ENCODE results near the gene KIF16B. TPM values are rescaled to one million over a fixed set of nuclear protein-coding genes. Genes with fewer than 3 reads are reported as not detected.

The KIF16B gene
- total and polyA plus RNA-seq, 2 of the 8 experiments (the other 6 are each of a cell fraction or from before 2014, with no cell fraction given), result 3.0 to 9.2 TPM

DNA sequence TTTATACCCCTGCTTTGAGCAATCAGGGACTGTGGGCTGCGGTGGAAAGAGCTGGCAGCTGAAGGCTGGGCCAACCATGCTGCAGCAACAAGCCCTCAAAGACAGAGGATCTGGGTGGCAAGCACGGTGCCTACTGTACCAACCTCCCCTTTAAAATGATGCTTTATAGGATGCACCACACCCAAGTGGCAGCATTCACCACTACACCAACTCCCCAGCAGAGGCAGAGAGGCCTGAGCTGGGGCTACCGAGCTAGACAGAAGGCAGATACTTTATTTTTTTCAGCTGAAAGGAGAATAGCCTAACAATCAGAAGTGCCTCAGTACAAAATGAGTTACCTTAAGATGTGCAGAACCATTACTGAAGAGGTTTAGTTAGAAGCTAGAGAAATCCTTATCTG, 31.4 kb downstream of the KIF16B start (continued):
- TF ChIP-seq, protein P1, sequence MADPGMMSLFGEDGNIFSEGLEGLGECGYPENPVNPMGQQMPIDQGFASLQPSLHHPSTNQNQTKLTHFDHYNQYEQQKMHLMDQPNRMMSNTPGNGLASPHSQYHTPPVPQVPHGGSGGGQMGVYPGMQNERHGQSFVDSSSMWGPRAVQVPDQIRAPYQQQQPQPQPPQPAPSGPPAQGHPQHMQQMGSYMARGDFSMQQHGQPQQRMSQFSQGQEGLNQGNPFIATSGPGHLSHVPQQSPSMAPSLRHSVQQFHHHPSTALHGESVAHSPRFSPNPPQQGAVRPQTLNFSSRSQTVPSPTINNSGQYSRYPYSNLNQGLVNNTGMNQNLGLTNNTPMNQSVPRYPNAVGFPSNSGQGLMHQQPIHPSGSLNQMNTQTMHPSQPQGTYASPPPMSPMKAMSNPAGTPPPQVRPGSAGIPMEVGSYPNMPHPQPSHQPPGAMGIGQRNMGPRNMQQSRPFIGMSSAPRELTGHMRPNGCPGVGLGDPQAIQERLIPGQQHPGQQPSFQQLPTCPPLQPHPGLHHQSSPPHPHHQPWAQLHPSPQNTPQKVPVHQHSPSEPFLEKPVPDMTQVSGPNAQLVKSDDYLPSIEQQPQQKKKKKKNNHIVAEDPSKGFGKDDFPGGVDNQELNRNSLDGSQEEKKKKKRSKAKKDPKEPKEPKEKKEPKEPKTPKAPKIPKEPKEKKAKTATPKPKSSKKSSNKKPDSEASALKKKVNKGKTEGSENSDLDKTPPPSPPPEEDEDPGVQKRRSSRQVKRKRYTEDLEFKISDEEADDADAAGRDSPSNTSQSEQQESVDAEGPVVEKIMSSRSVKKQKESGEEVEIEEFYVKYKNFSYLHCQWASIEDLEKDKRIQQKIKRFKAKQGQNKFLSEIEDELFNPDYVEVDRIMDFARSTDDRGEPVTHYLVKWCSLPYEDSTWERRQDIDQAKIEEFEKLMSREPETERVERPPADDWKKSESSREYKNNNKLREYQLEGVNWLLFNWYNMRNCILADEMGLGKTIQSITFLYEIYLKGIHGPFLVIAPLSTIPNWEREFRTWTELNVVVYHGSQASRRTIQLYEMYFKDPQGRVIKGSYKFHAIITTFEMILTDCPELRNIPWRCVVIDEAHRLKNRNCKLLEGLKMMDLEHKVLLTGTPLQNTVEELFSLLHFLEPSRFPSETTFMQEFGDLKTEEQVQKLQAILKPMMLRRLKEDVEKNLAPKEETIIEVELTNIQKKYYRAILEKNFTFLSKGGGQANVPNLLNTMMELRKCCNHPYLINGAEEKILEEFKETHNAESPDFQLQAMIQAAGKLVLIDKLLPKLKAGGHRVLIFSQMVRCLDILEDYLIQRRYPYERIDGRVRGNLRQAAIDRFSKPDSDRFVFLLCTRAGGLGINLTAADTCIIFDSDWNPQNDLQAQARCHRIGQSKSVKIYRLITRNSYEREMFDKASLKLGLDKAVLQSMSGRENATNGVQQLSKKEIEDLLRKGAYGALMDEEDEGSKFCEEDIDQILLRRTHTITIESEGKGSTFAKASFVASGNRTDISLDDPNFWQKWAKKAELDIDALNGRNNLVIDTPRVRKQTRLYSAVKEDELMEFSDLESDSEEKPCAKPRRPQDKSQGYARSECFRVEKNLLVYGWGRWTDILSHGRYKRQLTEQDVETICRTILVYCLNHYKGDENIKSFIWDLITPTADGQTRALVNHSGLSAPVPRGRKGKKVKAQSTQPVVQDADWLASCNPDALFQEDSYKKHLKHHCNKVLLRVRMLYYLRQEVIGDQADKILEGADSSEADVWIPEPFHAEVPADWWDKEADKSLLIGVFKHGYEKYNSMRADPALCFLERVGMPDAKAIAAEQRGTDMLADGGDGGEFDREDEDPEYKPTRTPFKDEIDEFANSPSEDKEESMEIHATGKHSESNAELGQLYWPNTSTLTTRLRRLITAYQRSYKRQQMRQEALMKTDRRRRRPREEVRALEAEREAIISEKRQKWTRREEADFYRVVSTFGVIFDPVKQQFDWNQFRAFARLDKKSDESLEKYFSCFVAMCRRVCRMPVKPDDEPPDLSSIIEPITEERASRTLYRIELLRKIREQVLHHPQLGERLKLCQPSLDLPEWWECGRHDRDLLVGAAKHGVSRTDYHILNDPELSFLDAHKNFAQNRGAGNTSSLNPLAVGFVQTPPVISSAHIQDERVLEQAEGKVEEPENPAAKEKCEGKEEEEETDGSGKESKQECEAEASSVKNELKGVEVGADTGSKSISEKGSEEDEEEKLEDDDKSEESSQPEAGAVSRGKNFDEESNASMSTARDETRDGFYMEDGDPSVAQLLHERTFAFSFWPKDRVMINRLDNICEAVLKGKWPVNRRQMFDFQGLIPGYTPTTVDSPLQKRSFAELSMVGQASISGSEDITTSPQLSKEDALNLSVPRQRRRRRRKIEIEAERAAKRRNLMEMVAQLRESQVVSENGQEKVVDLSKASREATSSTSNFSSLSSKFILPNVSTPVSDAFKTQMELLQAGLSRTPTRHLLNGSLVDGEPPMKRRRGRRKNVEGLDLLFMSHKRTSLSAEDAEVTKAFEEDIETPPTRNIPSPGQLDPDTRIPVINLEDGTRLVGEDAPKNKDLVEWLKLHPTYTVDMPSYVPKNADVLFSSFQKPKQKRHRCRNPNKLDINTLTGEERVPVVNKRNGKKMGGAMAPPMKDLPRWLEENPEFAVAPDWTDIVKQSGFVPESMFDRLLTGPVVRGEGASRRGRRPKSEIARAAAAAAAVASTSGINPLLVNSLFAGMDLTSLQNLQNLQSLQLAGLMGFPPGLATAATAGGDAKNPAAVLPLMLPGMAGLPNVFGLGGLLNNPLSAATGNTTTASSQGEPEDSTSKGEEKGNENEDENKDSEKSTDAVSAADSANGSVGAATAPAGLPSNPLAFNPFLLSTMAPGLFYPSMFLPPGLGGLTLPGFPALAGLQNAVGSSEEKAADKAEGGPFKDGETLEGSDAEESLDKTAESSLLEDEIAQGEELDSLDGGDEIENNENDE (IDR thresholded peaks at IDR 0.05; ENCODE audit: insufficient replicate concordance, low read length), result no peak
- no peak for TF ChIP-seq TBP (IDR thresholded peaks at IDR 0.05; ENCODE audit: low read depth, low read length)
- no peak for TF ChIP-seq CEBPB (IDR thresholded peaks at IDR 0.05; ENCODE audit: low read depth, low read length)

All from H1 (cell line).